Measurements from ENCODE around the gene PLCG1.
"Not testable (repeated sequence)": the region's sequence is repeated elsewhere in the genome, so short reads cannot be mapped to it uniquely, and the experiment has no call there.

The PLCG1 gene

GRCh38 chr20:41110930-41111577 lies 26.3 kb upstream of the PLCG1 start:
- H3K9me3 ChIP-seq (ENCODE audit: control insufficient read depth, insufficient read depth, low read length) = no peaks in the 10 kb centered on the region
- H3K9ac ChIP-seq (ENCODE audit: low read depth, low read length) = no peak overlapping the region
- no peaks in the 10 kb centered on the region for H3K4me1 ChIP-seq (ENCODE audit: control insufficient read depth, insufficient read depth, low read length)
- H3K36me3 ChIP-seq (ENCODE audit: control insufficient read depth, insufficient read depth, low read length) = peaks cover 29% of the 10 kb centered on the region
- no peaks in the 10 kb centered on the region for H3K27me3 ChIP-seq (ENCODE audit: control insufficient read depth, insufficient read depth, low read length)
- no peak overlapping the region for H3K4me3 ChIP-seq (ENCODE audit: low read depth, low read length)

GRCh38 chr20:41111578-41111951 lies 25.8 kb upstream of the PLCG1 start:
- Histone ChIP-seq H3K4me3 (ENCODE audit: low read depth, low read length) (no peak overlapping the region), H3K36me3 (ENCODE audit: control insufficient read depth, insufficient read depth, low read length) (peaks cover 34% of the 10 kb centered on the region), H3K9me3 (ENCODE audit: control insufficient read depth, insufficient read depth, low read length) (no peaks in the 10 kb centered on the region), H3K9ac (ENCODE audit: low read depth, low read length) (no peak overlapping the region), H3K4me1 (ENCODE audit: control insufficient read depth, insufficient read depth, low read length) (no peaks in the 10 kb centered on the region), H3K27me3 (ENCODE audit: control insufficient read depth, insufficient read depth, low read length) (no peaks in the 10 kb centered on the region)

- H3K27me3 ChIP-seq (ENCODE audit: control insufficient read depth, insufficient read depth, low read length) = no peaks in the 10 kb centered on the region
These were observed 20.9 kb upstream of the PLCG1 start for GRCh38 chr20:41116282-41116956.

GRCh38 chr20:41118159-41118558 lies 19.2 kb upstream of the PLCG1 start:
- H3K4me3 ChIP-seq (ENCODE audit: low read depth, low read length); H3K9ac ChIP-seq (ENCODE audit: low read depth, low read length); H3K27me3 ChIP-seq (ENCODE audit: control insufficient read depth, insufficient read depth, low read length); H3K4me1 ChIP-seq (ENCODE audit: control insufficient read depth, insufficient read depth, low read length); H3K9me3 ChIP-seq (ENCODE audit: control insufficient read depth, insufficient read depth, low read length): not testable (repeated sequence)
- H3K36me3 ChIP-seq (ENCODE audit: control insufficient read depth, insufficient read depth, low read length) = peaks cover 57% of the 10 kb centered on the region

More at GRCh38 chr20:41116282-41116956, 20.9 kb upstream of the PLCG1 start:
- Histone ChIP-seq H3K4me3 (ENCODE audit: low read depth, low read length) (no peak overlapping the region), H3K36me3 (ENCODE audit: control insufficient read depth, insufficient read depth, low read length) (peaks cover 48% of the 10 kb centered on the region), H3K4me1 (ENCODE audit: control insufficient read depth, insufficient read depth, low read length) (no peaks in the 10 kb centered on the region), H3K9me3 (ENCODE audit: control insufficient read depth, insufficient read depth, low read length) (no peaks in the 10 kb centered on the region), H3K9ac (ENCODE audit: low read depth, low read length) (no peak overlapping the region)

DNA sequence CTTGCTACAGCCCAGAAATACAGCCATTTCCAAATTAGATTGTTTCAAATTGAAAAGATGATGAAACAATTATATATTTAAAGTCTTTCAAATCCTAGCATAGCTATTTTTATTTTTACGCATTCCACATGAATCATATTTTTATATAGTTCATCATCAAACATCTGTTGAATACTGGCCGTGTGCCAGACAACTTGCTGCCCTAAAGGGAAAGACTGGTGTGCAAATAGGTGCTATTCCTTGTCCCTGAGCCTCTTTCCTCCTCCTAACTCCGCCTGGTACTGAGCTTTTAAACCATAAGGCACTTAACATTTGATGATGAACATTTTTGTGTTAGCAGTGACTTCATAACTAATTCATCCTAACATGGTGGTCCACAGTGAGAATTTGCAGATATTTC lies 18.7 kb upstream of the PLCG1 start:
- Histone ChIP-seq H3K4me1 (ENCODE audit: control insufficient read depth, insufficient read depth, low read length) (no peaks in the 10 kb centered on the region), H3K36me3 (ENCODE audit: control insufficient read depth, insufficient read depth, low read length) (peaks cover 61% of the 10 kb centered on the region), H3K4me3 (ENCODE audit: low read depth, low read length) (no peak overlapping the region), H3K27me3 (ENCODE audit: control insufficient read depth, insufficient read depth, low read length) (no peaks in the 10 kb centered on the region), H3K9me3 (ENCODE audit: control insufficient read depth, insufficient read depth, low read length) (no peaks in the 10 kb centered on the region), H3K9ac (ENCODE audit: low read depth, low read length) (no peak overlapping the region)

GRCh38 chr20:41119614-41120561 lies 17.5 kb upstream of the PLCG1 start:
- Histone ChIP-seq H3K9me3 (ENCODE audit: control insufficient read depth, insufficient read depth, low read length) (no peaks in the 10 kb centered on the region), H3K4me1 (ENCODE audit: control insufficient read depth, insufficient read depth, low read length) (no peaks in the 10 kb centered on the region), H3K9ac (ENCODE audit: low read depth, low read length) (no peak overlapping the region), H3K27me3 (ENCODE audit: control insufficient read depth, insufficient read depth, low read length) (no peaks in the 10 kb centered on the region), H3K36me3 (ENCODE audit: control insufficient read depth, insufficient read depth, low read length) (peaks cover 58% of the 10 kb centered on the region), H3K4me3 (ENCODE audit: low read depth, low read length) (no peak overlapping the region)

DNA sequence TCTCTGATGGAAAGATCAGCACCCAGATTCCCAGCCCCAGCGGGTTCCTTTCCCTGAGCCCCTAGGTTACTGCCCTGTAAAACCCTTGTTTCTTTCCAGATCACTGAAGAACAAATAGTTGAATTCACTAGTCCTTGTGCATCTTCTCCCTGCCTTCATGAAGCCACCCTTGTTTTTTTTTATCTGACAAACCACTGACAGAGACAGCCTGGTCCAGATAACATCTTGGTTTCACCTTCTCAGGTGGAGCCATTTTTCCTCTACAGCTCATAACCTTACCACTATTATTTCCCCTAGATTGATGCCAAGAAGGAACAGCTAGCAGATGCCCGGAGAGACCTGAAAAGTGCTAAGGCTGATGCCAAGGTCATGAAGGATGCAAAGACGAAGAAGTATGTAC lies 15.9 kb upstream of the PLCG1 start:
- H3K27me3 ChIP-seq (ENCODE audit: control insufficient read depth, insufficient read depth, low read length) = no peaks in the 10 kb centered on the region
- peaks cover 52% of the 10 kb centered on the region for H3K36me3 ChIP-seq (ENCODE audit: control insufficient read depth, insufficient read depth, low read length)
- H3K4me3 ChIP-seq (ENCODE audit: low read depth, low read length) = no peak overlapping the region
- no peaks in the 10 kb centered on the region for H3K4me1 ChIP-seq (ENCODE audit: control insufficient read depth, insufficient read depth, low read length)
- no peak overlapping the region for H3K9ac ChIP-seq (ENCODE audit: low read depth, low read length)
- H3K9me3 ChIP-seq (ENCODE audit: control insufficient read depth, insufficient read depth, low read length) = no peaks in the 10 kb centered on the region

GRCh38 chr20:41123631-41124030 lies 13.7 kb upstream of the PLCG1 start:
- Histone ChIP-seq H3K4me1 (ENCODE audit: control insufficient read depth, insufficient read depth, low read length) (no peaks in the 10 kb centered on the region), H3K36me3 (ENCODE audit: control insufficient read depth, insufficient read depth, low read length) (peaks cover 49% of the 10 kb centered on the region), H3K4me3 (ENCODE audit: low read depth, low read length) (no peak overlapping the region)

GRCh38 chr20:41124451-41125094 lies 12.8 kb upstream of the PLCG1 start:
- H3K4me3 ChIP-seq (ENCODE audit: low read depth, low read length) = no peak overlapping the region
- no peaks in the 10 kb centered on the region for H3K4me1 ChIP-seq (ENCODE audit: control insufficient read depth, insufficient read depth, low read length)
- no peaks in the 10 kb centered on the region for H3K27me3 ChIP-seq (ENCODE audit: control insufficient read depth, insufficient read depth, low read length)
- no peaks in the 10 kb centered on the region for H3K9me3 ChIP-seq (ENCODE audit: control insufficient read depth, insufficient read depth, low read length)
- H3K9ac ChIP-seq (ENCODE audit: low read depth, low read length) = no peak overlapping the region
- H3K36me3 ChIP-seq (ENCODE audit: control insufficient read depth, insufficient read depth, low read length) = peaks cover 47% of the 10 kb centered on the region

More at GRCh38 chr20:41123631-41124030, 13.7 kb upstream of the PLCG1 start:
- Histone ChIP-seq H3K9me3 (ENCODE audit: control insufficient read depth, insufficient read depth, low read length) (no peaks in the 10 kb centered on the region), H3K27me3 (ENCODE audit: control insufficient read depth, insufficient read depth, low read length) (no peaks in the 10 kb centered on the region), H3K9ac (ENCODE audit: low read depth, low read length) (no peak overlapping the region)

DNA sequence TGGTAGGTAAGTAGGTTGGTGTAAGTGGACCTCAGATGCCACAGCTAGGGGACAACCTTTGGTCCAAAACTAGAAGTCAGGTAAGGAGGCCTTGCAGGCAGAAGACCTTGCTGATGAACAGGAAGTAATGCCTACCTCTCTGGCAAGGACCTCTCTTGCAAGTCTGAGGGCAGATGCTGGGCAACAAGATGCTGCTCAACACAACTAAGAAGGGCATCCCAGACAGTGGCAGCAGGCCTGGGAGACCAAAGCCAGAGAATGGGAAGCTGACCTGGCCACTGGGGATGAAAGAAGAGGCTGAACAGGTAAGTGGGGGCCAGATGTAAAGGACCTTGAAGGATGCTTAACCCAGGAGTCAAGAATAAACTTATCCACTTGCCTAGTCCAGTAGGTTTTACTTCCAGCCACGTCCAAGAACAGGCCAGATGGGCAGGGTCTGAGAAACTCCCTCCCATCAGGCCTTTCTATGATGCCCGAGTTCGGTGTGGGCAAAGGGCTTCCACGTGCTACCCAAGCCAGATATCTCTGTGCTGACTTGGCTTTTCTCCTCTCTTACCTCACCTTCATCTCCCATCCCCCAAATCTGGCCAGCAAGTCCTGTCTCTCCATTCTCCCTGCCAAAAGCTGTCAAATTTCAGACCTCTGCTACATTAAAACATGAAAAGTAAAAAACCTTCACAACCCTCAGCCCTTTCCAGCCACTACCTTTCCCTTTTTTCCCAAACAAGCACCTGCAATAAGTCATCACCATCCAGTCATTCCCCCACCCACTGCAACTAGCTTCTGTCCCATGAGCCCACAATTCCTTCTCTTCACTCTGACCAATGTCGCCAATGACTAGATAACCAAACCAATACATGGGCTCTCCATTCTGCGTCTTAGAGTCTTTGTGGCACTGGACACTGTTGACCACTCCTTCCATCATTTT lies 11.5 kb upstream of the PLCG1 start:
- Histone ChIP-seq H3K9me3 (ENCODE audit: control insufficient read depth, insufficient read depth, low read length) (no peaks in the 10 kb centered on the region), H3K36me3 (ENCODE audit: control insufficient read depth, insufficient read depth, low read length) (peaks cover 36% of the 10 kb centered on the region), H3K4me3 (ENCODE audit: low read depth, low read length) (no peak overlapping the region), H3K4me1 (ENCODE audit: control insufficient read depth, insufficient read depth, low read length) (no peaks in the 10 kb centered on the region), H3K9ac (ENCODE audit: low read depth, low read length) (no peak overlapping the region), H3K27me3 (ENCODE audit: control insufficient read depth, insufficient read depth, low read length) (no peaks in the 10 kb centered on the region)
